Uterus (tissue), 2 donors: ENCODE results near the gene SH3PXD2A.

Experiments used
- CTCF ChIP-seq, 4 experiments: fragments of 200-600 bp in 2 of 4; fragments of 450-650 bp in 2 of 4; sonication (generic) in 2 of 4; IDR thresholded peaks; one replicate each; pipeline ENCODE4 v1.5.1; 2016 to 2019; ENCODE audit warnings: antibody characterized with exemption in 4 of 4, mild to moderate bottlenecking in 2 of 4, moderate library complexity in 1 of 4
- POLR2A ChIP-seq, 2 donors: fragments of 450-650 bp; IDR thresholded peaks; one replicate each; pipeline ENCODE4 v1.6.1; 2016; ENCODE audit warnings: antibody characterized with exemption in 2 of 2, mild to moderate bottlenecking in 1 of 2, moderate library complexity in 1 of 2

- TF ChIP-seq CTCF (IDR thresholded peaks at IDR 0.05) = no peak
- no peak for TF ChIP-seq POLR2A (IDR thresholded peaks at IDR 0.05)
These were observed 268.3 kb downstream of the SH3PXD2A start for GRCh38 chr10:103587073-103587472.
